ENCODE results near the gene ANKIB1. TPM values are rescaled to one million over a fixed set of nuclear protein-coding genes. Genes with fewer than 3 reads are reported as not detected.

ANKIB1 gene
- total and polyA plus RNA-seq, 9 of the 15 experiments (the other 6 are each of a cell fraction or from before 2014, with no cell fraction given): 5.9 to 25.2 (median 16.1) TPM

DNA sequence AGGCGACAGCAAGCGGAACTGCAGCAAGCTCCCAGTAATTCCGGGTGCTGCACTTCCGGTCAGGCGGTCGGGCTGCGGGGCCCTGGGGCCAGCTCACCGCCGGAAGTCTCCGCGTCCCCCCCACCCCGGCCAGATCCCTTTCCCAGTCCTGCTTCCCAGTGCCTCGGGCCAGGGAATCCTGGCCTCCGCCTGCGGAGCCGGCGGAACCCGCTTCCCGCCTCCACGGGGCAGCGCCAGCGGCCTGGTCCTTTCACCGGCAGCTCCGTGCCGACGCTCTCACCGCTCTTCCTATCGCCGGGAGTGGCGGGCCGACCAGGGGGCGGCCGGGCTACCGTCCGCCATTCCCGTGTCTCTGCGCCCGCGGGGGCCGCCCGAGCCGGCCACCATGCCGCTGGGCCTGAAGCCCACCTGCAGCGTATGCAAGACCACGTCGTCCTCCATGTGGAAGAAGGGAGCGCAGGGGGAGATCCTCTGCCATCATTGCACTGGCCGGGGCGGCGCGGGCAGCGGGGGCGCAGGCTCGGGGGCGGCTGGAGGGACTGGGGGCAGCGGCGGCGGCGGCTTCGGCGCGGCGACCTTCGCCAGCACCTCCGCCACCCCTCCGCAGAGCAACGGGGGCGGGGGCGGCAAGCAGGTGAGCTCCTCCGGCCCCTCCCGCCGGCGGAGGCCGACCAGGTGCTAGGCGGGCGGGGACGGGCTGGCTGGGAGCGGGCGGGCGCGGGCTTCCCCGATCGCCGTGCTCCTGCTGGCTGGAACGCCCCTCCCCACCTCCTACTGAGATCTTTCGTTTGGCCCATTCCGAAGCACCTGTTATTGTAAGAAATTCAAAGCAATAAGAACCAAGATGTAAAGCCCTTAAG lies 201.8 kb downstream of the ANKIB1 start, which contains the start of gene GATAD1 (continued):
- peak in 1 of 2 experiments; percentile 74; a peak in 1 of 4 replicates for TF ChIP-seq UBTF (IDR thresholded peaks at IDR 0.05; ENCODE audit: borderline replicate concordance in 1 of 2, low read depth in 2 of 2, low read length in 2 of 2)
- peak in 1 of 2 experiments; percentile 72; a peak in 1 of 3 replicates for TF ChIP-seq CBX3 (IDR thresholded peaks at IDR 0.05; ENCODE audit: borderline replicate concordance in 1 of 2, low read length in 2 of 2)
- TF ChIP-seq ARID4B (CRISPR knock-in tag; IDR thresholded peaks at IDR 0.05): peak; percentile 70
- peak; percentile 69 for TF ChIP-seq C11orf30 (IDR thresholded peaks at IDR 0.05; ENCODE audit: low read depth)
- peak; percentile 77; the same call in 1 of the 2 replicates for TF ChIP-seq ELF4 (CRISPR knock-in tag; IDR thresholded peaks at IDR 0.05)
- peak; percentile 84 for TF ChIP-seq MYC (IDR thresholded peaks at IDR 0.05; ENCODE audit: low read depth, low read length)
- no peak; the same call in 1 of the 2 replicates for TF ChIP-seq MYC (CRISPR knock-in tag; IDR thresholded peaks at IDR 0.05; ENCODE audit: borderline replicate concordance, low read depth)
- peak; percentile 72; the same call in 1 of the 2 replicates for TF ChIP-seq THAP7 (CRISPR knock-in tag; IDR thresholded peaks at IDR 0.05)
- TF ChIP-seq TOE1 (IDR thresholded peaks at IDR 0.05; ENCODE audit: borderline replicate concordance): peak; percentile 89
- TF ChIP-seq TOE1 (CRISPR knock-in tag; IDR thresholded peaks at IDR 0.05; ENCODE audit: borderline replicate concordance, low read depth): no peak
- TF ChIP-seq ZNF766 (CRISPR knock-in tag; conservative IDR thresholded peaks at IDR 0.05): no peak; the same call in 1 of the 2 replicates
- TF ChIP-seq, protein P1, sequence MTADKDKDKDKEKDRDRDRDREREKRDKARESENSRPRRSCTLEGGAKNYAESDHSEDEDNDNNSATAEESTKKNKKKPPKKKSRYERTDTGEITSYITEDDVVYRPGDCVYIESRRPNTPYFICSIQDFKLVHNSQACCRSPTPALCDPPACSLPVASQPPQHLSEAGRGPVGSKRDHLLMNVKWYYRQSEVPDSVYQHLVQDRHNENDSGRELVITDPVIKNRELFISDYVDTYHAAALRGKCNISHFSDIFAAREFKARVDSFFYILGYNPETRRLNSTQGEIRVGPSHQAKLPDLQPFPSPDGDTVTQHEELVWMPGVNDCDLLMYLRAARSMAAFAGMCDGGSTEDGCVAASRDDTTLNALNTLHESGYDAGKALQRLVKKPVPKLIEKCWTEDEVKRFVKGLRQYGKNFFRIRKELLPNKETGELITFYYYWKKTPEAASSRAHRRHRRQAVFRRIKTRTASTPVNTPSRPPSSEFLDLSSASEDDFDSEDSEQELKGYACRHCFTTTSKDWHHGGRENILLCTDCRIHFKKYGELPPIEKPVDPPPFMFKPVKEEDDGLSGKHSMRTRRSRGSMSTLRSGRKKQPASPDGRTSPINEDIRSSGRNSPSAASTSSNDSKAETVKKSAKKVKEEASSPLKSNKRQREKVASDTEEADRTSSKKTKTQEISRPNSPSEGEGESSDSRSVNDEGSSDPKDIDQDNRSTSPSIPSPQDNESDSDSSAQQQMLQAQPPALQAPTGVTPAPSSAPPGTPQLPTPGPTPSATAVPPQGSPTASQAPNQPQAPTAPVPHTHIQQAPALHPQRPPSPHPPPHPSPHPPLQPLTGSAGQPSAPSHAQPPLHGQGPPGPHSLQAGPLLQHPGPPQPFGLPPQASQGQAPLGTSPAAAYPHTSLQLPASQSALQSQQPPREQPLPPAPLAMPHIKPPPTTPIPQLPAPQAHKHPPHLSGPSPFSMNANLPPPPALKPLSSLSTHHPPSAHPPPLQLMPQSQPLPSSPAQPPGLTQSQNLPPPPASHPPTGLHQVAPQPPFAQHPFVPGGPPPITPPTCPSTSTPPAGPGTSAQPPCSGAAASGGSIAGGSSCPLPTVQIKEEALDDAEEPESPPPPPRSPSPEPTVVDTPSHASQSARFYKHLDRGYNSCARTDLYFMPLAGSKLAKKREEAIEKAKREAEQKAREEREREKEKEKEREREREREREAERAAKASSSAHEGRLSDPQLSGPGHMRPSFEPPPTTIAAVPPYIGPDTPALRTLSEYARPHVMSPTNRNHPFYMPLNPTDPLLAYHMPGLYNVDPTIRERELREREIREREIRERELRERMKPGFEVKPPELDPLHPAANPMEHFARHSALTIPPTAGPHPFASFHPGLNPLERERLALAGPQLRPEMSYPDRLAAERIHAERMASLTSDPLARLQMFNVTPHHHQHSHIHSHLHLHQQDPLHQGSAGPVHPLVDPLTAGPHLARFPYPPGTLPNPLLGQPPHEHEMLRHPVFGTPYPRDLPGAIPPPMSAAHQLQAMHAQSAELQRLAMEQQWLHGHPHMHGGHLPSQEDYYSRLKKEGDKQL (CRISPR knock-in tag; IDR thresholded peaks at IDR 0.05; ENCODE audit: borderline replicate concordance): no peak

All from K562 (cell line).